Measurements from ENCODE around the gene TSPO2.

Gene TSPO2

DNA sequence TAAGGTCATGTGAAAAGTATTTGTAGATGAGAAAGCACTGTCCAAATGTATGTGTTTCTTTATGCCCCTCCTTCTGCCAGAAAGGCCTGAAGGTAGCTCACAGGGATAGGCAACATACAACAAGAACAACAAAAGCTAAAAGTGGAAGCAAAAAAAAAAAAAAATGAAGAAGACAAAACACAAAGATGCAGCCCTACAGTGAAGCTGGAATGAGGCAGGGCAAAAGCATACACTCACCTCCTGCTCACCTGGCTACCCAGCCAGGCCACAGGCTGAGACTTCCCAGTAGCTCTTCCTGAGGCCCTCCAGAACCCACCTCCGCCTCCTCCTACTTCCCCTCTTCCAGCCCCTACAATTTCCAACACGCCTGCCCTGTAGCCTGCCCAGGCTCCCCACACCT lies 5.7 kb upstream of the TSPO2 start:
- H3K27me3 Mint-ChIP-seq (ENCODE audit: low read depth): peaks cover 3% of the 10 kb centered on the region
- H3K9me3 Mint-ChIP-seq: no peaks in the 10 kb centered on the region
- H3K4me1 Mint-ChIP-seq (ENCODE audit: low read depth): peaks cover 14% of the 10 kb centered on the region
- H3K27ac Mint-ChIP-seq: no peak overlapping the region
- DNase-seq (ENCODE audit: low spot score): no peak
- H3K36me3 Mint-ChIP-seq (ENCODE audit: low read depth): no peaks in the 10 kb centered on the region
- H3K4me3 Mint-ChIP-seq: no peak overlapping the region

DNA sequence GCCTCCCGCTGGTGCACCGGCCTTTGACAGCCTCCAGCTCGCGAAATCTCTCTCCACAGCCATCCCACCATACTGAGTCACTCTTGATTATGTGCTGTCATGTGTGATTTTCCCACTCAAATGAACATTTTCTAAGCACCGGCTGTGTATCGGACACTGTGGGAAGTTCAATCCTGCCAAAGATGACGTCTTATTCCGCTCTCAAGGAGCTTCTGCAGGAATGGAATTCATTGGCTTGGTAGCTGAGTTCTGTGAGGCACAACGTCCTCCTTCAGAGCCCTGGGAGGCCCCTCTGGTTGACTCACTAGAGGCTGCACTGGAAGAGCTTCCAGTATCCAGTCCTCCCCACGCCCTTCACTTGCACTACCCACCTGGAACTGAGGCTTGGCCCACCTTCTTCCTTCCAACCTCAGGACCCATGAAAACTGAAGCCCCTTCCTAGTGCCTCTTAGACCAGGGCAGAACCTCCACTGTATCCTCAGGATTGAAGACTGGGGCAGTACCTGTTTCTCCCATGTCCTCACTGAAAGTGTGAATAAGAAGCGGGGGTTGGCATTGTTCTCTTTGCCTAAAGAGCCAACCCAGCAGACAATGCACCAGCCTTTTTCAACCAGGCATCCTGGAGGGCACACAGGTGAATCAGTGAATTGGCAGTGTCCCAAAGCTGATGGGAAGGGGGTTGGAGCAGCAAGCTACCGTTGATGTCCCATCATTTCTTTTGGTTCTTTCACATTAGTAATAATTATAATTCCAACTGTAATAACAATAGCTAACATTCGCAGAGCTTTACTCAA lies 5.0 kb upstream of the TSPO2 start:
- DNase-seq (ENCODE audit: low spot score): no peak
- no peak overlapping the region for H3K4me3 Mint-ChIP-seq
- no peaks in the 10 kb centered on the region for H3K9me3 Mint-ChIP-seq
- peaks cover 3% of the 10 kb centered on the region for H3K27me3 Mint-ChIP-seq (ENCODE audit: low read depth)
- H3K36me3 Mint-ChIP-seq (ENCODE audit: low read depth): no peaks in the 10 kb centered on the region
- H3K27ac Mint-ChIP-seq: no peak overlapping the region
- H3K4me1 Mint-ChIP-seq (ENCODE audit: low read depth): peaks cover 14% of the 10 kb centered on the region

DNA sequence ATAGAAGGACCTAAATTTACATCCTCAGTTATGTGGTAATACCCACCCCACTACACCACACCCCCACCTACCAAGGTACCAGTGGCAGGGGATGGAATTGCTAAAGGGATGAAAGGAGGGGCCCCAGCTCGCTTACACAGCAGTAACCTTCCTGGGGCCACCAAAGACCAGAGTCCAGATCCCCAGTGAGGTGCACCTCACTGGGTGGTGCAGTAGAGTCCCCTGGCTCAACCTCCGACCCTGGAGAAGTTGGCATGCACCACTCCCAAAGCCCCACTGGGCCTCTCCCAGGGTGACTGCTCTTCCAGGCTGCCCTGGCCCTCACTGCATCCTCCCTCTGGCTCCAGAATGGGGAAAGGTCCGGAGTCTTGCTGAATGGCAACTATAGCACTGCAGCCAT lies 4.1 kb upstream of the TSPO2 start:
- H3K27me3 Mint-ChIP-seq (ENCODE audit: low read depth): peaks cover 3% of the 10 kb centered on the region
- no peaks in the 10 kb centered on the region for H3K9me3 Mint-ChIP-seq
- H3K36me3 Mint-ChIP-seq (ENCODE audit: low read depth): no peaks in the 10 kb centered on the region
- no peak overlapping the region for H3K27ac Mint-ChIP-seq
- no peak overlapping the region for H3K4me3 Mint-ChIP-seq
- peaks cover 14% of the 10 kb centered on the region for H3K4me1 Mint-ChIP-seq (ENCODE audit: low read depth)
- DNase-seq (ENCODE audit: low spot score): no peak

DNA sequence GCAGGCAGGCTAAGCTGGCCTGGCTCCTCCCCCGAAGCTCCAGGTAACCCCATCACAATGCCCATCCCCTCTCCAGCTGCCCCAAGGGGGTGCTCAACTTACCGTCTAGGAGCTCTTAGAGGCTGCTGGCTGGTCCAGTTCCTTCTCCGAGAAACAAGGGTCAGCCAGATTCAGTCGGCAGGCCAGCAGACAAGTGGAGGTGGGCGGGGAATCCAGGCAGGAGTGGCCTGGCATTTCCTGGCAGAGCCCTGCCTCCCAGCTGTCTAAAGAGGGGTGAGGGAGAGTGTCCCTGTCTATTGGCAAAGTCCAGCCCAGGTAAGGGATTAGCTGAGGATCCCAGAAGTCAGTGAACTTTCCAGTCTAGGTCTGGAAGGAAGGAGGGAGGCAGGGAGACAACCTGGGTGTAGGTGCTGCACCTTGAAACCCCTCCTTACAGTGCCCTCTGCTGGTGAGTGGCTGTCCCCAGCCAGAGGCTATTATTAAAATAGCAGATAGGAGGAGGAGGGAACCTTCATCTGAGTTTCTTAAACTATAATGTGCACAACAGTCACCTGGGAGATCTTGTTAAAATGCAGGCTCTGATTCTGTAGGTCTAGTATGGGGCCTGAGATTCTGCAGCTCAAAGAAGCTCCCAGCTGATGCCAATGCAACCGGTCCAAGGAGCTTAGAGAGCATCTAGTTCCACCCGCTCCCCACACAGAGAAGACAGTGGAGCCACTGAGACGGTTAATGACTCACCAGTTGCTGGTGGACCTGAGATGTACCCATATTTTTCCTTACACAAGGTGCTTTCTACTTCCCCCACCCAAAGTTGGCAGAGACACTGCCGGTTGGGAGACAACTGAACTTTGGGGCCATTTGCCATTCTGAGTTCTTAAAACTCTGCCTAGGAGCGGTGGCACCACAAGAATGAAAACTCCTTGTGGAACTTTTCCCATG lies 2.9 kb upstream of the TSPO2 start, which contains the start of gene UNC5CL:
TSS of gene UNC5CL (minus strand) at position 162 of the 939 bp plus-strand sequence. CDS start 4,147 bp downstream, outside the sequence.
- Mint-ChIP-seq H3K4me1 (ENCODE audit: low read depth) (peaks cover 14% of the 10 kb centered on the region), H3K27ac (no peak within 1 kb of the TSS), H3K4me3 (no peak within 1 kb of the TSS), H3K36me3 (ENCODE audit: low read depth) (no peaks in the 10 kb centered on the region), H3K9me3 (no peaks in the 10 kb centered on the region), H3K27me3 (ENCODE audit: low read depth) (peaks cover 3% of the 10 kb centered on the region)
- DNase-seq (ENCODE audit: low spot score): peak; percentile 36

DNA sequence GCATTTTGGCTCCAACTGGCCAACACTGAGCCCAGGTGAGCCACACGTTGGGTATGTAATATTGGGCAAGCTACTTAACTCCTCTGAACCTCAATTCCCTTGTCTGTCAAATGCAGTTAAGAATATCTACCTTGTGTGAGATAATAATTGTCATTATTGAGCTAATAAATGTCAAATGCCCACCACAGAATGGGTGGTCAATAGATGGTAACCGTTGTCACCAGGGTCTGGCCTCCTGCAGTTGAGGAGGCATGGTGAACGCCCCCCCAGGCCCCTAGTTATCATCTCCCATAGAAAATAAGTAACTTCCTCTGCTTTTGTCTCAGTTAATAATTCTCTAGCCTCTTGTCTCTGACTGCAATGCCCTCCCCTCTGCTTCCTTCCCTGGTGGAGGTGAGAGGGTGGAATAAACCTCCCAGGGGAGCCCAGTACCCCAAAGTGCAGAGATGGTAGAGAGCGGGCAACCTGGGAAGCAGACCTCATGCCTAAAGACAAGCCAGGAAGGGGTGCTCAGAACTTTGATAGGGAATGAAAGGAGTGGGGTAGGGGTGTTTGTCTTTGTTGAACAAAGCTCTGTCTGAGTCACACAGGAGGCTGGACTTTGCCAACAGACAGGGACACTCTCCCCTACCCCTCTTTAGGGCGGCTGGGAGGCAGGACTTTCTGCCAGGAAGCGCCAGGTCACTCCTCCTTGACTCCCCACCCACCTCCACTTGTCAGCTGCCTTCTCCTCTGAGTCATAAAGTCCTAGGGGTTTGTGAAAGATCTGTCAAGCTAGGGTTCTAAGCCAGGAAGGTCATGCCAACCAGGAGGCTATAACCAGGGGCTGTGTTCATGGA lies 1.9 kb upstream of the TSPO2 start:
- DNase-seq (ENCODE audit: low spot score): no peak
- Mint-ChIP-seq H3K27ac (no peak overlapping the region), H3K27me3 (ENCODE audit: low read depth) (peaks cover 3% of the 10 kb centered on the region), H3K4me1 (ENCODE audit: low read depth) (peaks cover 14% of the 10 kb centered on the region), H3K9me3 (no peaks in the 10 kb centered on the region), H3K4me3 (no peak overlapping the region), H3K36me3 (ENCODE audit: low read depth) (no peaks in the 10 kb centered on the region)

DNA sequence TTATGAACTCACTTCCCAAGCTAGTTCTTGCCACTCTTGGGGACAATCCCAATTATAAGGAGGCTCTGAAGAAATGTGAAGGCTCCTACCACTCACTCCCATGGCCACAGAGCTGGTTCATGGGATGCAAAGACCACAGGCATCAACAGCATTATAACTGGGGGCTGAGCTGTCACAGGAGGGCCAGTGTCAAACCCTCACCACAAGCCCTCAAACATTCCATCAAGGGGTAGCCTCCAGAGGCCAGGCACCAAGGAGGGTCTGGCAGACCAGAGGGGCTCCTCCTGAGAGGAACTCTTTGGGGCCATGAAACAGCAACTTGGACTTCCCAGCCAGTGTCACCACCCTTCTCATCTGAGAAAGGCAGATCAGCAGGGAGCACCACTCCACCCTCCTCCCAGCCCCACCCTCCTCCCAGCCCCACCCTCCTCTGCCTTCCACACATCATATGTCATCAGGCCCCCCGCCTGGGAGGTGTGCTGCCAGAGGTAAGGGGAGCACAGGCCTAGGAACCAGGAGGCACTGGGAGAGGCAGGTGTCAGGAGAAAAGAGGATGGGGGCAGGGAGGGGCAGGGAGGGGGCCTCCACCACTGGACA lies 1.2 kb upstream of the TSPO2 start:
- H3K9me3 Mint-ChIP-seq: no peaks in the 10 kb centered on the region
- peaks cover 14% of the 10 kb centered on the region for H3K4me1 Mint-ChIP-seq (ENCODE audit: low read depth)
- no peaks in the 10 kb centered on the region for H3K36me3 Mint-ChIP-seq (ENCODE audit: low read depth)
- H3K4me3 Mint-ChIP-seq: no peak overlapping the region
- peaks cover 3% of the 10 kb centered on the region for H3K27me3 Mint-ChIP-seq (ENCODE audit: low read depth)
- no peak overlapping the region for H3K27ac Mint-ChIP-seq
- no peak for DNase-seq (ENCODE audit: low spot score)

DNA sequence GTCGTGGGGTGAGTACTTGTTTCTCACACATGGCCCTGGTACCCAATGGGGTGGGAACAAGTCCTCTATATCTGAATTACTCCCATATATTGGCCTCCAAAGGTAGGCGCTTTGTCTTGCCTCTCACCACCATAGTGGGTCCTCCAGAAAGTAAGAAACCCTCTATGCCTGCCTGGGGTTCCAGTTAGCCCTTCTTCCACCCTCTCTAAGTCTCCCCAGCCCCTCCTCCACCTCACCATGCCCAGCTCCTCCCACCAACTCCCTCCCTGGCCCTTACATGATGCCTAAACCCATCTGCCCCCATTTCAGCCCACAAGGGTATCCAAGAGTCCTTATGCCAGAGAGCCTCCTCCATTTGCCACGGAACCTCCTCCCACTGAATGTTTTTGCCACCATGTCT lies 884 bp downstream of the TSPO2 start:
- Mint-ChIP-seq H3K4me3 (no peak overlapping the region), H3K9me3 (no peaks in the 10 kb centered on the region), H3K27ac (no peak overlapping the region), H3K27me3 (ENCODE audit: low read depth) (no peaks in the 10 kb centered on the region), H3K4me1 (ENCODE audit: low read depth) (peaks cover 14% of the 10 kb centered on the region), H3K36me3 (ENCODE audit: low read depth) (no peaks in the 10 kb centered on the region)
- no peak for DNase-seq (ENCODE audit: low spot score)

DNA sequence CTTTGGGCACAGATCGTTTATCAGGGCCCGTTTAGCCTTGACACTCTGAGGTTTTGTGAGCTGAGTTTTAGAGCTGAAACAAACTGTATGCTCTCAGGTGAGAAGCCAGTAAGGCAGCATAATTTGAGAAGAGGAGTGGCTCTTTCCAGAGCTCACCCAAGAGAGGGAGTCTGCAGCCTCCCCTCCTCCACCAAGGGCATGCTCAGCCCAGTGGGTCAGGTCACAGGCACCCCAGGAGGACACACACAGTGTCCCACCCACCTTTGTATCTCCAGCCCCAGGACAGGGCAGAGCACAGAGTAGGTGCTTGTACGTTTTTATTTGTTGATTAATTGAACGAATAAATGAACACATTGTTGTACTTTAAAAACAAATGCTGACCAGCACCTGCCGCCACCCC lies 3.4 kb downstream of the TSPO2 start:
- DNase-seq (ENCODE audit: low spot score): no peak
- Mint-ChIP-seq H3K4me3 (no peak overlapping the region), H3K36me3 (ENCODE audit: low read depth) (no peaks in the 10 kb centered on the region), H3K4me1 (ENCODE audit: low read depth) (peaks cover 3% of the 10 kb centered on the region), H3K9me3 (no peaks in the 10 kb centered on the region), H3K27ac (no peak overlapping the region), H3K27me3 (ENCODE audit: low read depth) (no peaks in the 10 kb centered on the region)

DNA sequence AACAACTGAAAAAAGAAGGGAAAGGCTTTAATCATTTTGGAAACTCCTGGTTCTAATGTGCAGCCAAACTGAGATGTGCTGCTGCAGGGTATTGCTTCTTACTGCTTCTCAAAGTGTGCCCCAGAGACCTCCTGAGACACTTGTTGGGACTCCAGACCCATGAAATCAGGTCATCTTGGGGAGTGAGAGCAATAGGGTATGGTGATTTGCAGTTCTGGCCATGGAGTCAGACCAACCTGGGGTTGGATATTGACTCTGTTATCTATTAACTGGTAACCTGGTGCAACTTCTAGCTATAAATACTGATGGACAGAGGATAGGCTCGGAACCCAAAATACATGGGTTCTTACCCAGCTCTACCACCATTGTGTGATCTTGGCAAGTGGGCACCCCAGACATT lies 3.8 kb downstream of the TSPO2 start:
- H3K4me3 Mint-ChIP-seq: no peak overlapping the region
- H3K4me1 Mint-ChIP-seq (ENCODE audit: low read depth): no peaks in the 10 kb centered on the region
- DNase-seq (ENCODE audit: low spot score): no peak
- H3K27ac Mint-ChIP-seq: no peak overlapping the region
- H3K27me3 Mint-ChIP-seq (ENCODE audit: low read depth): no peaks in the 10 kb centered on the region
- H3K9me3 Mint-ChIP-seq: no peaks in the 10 kb centered on the region
- no peaks in the 10 kb centered on the region for H3K36me3 Mint-ChIP-seq (ENCODE audit: low read depth)

DNA sequence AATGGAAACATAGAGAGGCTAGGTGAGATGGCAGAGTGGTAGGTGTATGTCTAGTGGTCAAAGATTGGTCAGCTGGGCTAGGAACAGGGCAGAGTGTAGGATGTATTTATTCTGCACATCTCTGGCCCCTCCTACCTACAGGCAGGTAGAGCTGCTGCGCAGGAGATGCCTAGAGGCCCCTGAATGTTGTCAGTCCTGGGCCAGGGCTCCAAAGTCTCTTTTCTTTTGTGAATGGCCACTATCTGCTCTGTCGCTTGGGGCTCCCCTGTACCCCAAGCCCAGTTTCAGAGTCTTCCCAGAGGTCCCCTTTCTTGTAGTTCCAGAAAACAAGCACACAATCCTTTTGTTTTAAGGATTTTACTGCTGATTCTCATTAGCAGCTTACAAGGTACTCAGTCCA lies 5.0 kb downstream of the TSPO2 start:
- H3K36me3 Mint-ChIP-seq (ENCODE audit: low read depth): peaks cover 5% of the 10 kb centered on the region
- no peak overlapping the region for H3K4me3 Mint-ChIP-seq
- peaks cover 7% of the 10 kb centered on the region for H3K4me1 Mint-ChIP-seq (ENCODE audit: low read depth)
- DNase-seq (ENCODE audit: low spot score): no peak
- no peaks in the 10 kb centered on the region for H3K27me3 Mint-ChIP-seq (ENCODE audit: low read depth)
- H3K27ac Mint-ChIP-seq: peak overlapping the region; percentile 7
- H3K9me3 Mint-ChIP-seq: peaks cover 4% of the 10 kb centered on the region

DNA sequence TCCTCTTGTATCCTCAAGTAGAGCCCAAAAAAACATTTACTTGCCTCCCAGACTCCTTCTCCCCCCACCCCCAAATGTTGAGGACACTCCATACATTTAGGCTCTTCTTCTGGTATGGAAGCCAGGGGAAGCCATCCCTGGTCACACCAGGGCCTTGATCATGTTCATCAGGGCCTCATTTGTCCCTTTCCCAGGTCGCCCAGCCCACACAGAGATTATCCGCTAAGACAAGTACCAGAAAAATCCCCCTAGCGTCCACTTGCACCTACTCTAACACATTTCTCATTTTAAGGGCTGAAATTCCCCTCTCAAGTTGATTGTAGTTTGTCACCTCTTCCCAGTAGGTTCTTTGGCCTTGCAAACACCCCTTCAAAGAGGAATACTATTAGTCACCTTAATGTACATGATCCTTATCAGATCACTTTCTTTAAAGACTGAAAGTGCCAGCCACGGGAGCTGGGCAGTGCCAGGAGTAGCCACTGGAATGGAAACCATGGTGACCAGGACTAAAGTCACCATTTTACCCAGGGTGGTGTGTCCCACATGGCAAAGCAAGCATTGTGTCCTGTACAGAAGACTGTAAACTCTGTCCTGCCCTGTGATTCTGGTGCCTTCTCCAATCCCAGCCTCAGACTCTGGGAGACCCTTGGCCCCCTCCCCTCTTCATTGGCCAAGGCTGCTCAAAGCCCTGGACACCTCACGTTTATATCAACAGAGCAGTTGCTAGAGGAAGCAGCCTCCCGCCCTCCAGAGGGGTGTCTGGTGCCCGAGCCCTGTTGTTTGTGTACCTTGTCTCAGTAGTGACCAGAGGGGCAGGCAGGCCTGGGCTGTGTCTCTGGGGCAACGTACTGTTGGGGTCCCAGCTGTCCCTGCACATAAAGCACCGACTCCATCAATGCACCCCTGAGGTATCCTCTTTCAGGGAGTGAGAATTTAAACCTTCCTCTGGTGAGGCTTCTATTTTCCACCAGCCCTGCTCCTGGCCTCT lies 5.8 kb downstream of the TSPO2 start:
- H3K27me3 Mint-ChIP-seq (ENCODE audit: low read depth): no peaks in the 10 kb centered on the region
- no peak overlapping the region for H3K4me3 Mint-ChIP-seq
- peaks cover 13% of the 10 kb centered on the region for H3K4me1 Mint-ChIP-seq (ENCODE audit: low read depth)
- H3K27ac Mint-ChIP-seq: peak overlapping the region; percentile 7
- no peak for DNase-seq (ENCODE audit: low spot score)
- H3K36me3 Mint-ChIP-seq (ENCODE audit: low read depth): peaks cover 5% of the 10 kb centered on the region
- peaks cover 4% of the 10 kb centered on the region for H3K9me3 Mint-ChIP-seq

DNA sequence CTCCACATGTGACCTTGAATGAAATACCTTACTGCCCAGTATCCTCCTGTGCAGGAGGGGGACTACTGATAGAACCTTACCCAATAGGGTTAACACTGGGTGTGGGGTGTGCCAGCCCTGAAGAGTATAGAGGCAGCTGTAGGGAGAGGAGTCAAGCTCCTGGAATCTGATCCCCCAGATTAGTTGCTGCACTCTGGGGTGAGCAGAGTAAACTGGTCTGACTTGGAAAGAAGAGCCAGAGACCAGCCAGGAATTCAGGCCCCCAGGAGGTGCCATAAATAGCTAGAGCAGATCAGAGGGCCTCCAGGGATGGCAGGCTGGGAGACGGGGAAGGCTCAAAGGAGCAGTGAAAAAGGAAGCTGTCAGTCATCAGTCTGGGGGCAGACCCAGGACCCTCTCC lies 7.3 kb downstream of the TSPO2 start:
- H3K27me3 Mint-ChIP-seq (ENCODE audit: low read depth): no peaks in the 10 kb centered on the region
- H3K27ac Mint-ChIP-seq: peak overlapping the region; percentile 52
- DNase-seq (ENCODE audit: low spot score): no peak
- peaks cover 13% of the 10 kb centered on the region for H3K4me1 Mint-ChIP-seq (ENCODE audit: low read depth)
- peaks cover 5% of the 10 kb centered on the region for H3K36me3 Mint-ChIP-seq (ENCODE audit: low read depth)
- H3K4me3 Mint-ChIP-seq: no peak overlapping the region
- peaks cover 4% of the 10 kb centered on the region for H3K9me3 Mint-ChIP-seq

All from T-helper 2 cell treated with Interferon-gamma antibody and Interleukin-4, amounts not matched to agents 5 μg/mL and 100 μg/mL, for 36 hours (primary cell).